Activated CD4-positive, alpha-beta T cell treated with anti-CD3 and anti-CD28 coated beads, Interleukin-2, amount 50 U/mL, for 48 hours (primary cell): ENCODE measurements around the gene GRAPL.
"Not testable (repeated sequence)": the region's sequence is repeated elsewhere in the genome, so short reads cannot be mapped to it uniquely, and the experiment has no call there.

Experiments used
- DNase-seq, 2 experiments: peaks; one replicate each; pipeline ENCODE4 v3.0.0-alpha.2; 2020

Gene GRAPL

GRCh38 chr17:19127148-19127980 is at the start of gene GRAPL:
Gene GRAPL, plus strand, starts transcription at chr17:19127589. Its CDS starts 31 bp downstream, at chr17:19127620.
- DNase-seq = not testable (repeated sequence)

GRCh38 chr17:19088804-19089685 is 38.3 kb upstream of the GRAPL start:
- not testable (repeated sequence) for DNase-seq

GRCh38 chr17:19090058-19090772 is 37.2 kb upstream of the GRAPL start:
- DNase-seq = not testable (repeated sequence)

GRCh38 chr17:19092737-19093683 is 34.4 kb upstream of the GRAPL start:
- not testable (repeated sequence) for DNase-seq

- not testable (repeated sequence) for DNase-seq
Observed at GRCh38 chr17:19093684-19094438, 33.5 kb upstream of the GRAPL start.

- not testable (repeated sequence) for DNase-seq
Observed at GRCh38 chr17:19108517-19108916, 18.9 kb upstream of the GRAPL start.

GRCh38 chr17:19110189-19111097 is 16.9 kb upstream of the GRAPL start:
- not testable (repeated sequence) for DNase-seq

GRCh38 chr17:19111111-19111711 is 16.2 kb upstream of the GRAPL start:
- peak; percentile 57 to 58 for DNase-seq

- peak; percentile 73 to 80 for DNase-seq
Observed at GRCh38 chr17:19111801-19112458, 15.5 kb upstream of the GRAPL start.

GRCh38 chr17:19112459-19112826 is 14.9 kb upstream of the GRAPL start:
- DNase-seq = not testable (repeated sequence)

- DNase-seq = not testable (repeated sequence)
Observed at GRCh38 chr17:19118695-19119094, 8.7 kb upstream of the GRAPL start.

GRCh38 chr17:19125289-19125688 is 2.1 kb upstream of the GRAPL start:
- not testable (repeated sequence) for DNase-seq

- DNase-seq = not testable (repeated sequence)
Observed at GRCh38 chr17:19129500-19129899, 2.1 kb downstream of the GRAPL start.

- DNase-seq = not testable (repeated sequence)
Observed at GRCh38 chr17:19131108-19131507, 3.7 kb downstream of the GRAPL start.

GRCh38 chr17:19131772-19132171 is 4.4 kb downstream of the GRAPL start:
- DNase-seq = not testable (repeated sequence)

- not testable (repeated sequence) for DNase-seq
Observed at GRCh38 chr17:19133793-19134192, 6.4 kb downstream of the GRAPL start.

- DNase-seq = not testable (repeated sequence)
Observed at GRCh38 chr17:19135391-19135790, 8.0 kb downstream of the GRAPL start.

- not testable (repeated sequence) for DNase-seq
Observed at GRCh38 chr17:19136138-19136537, 8.7 kb downstream of the GRAPL start.

GRCh38 chr17:19136605-19137004 is 9.2 kb downstream of the GRAPL start:
- not testable (repeated sequence) for DNase-seq
